ES-I3 (cell line): Measurements from ENCODE around the gene ANKRD55.
"Not testable (repeated sequence)": the region's sequence is repeated elsewhere in the genome, so short reads cannot be mapped to it uniquely, and the experiment has no call there.

Source experiments
- H3K36me3 ChIP-seq: 2 replicates; pipeline ENCODE4 v1.6.1; 2013; ENCODE audit warnings: mild to moderate bottlenecking, low read length, control low read depth, moderate library complexity; ENCODE audit not compliant: insufficient read depth
- H3K4me1 ChIP-seq: 2 replicates; pipeline ENCODE4 v1.6.1; 2013; ENCODE audit warnings: mild to moderate bottlenecking, control low read depth, low read length; ENCODE audit not compliant: insufficient read depth
- H3K9ac ChIP-seq: 2 replicates; pipeline ENCODE4 v1.6.1; 2013; ENCODE audit warnings: low read depth, mild to moderate bottlenecking, low read length, moderate library complexity
- H3K9me3 ChIP-seq: 2 replicates; pipeline ENCODE4 v1.6.1; 2013; ENCODE audit warnings: mild to moderate bottlenecking, low read length, moderate library complexity; ENCODE audit not compliant: control insufficient read depth, insufficient read depth

ANKRD55 gene

DNA sequence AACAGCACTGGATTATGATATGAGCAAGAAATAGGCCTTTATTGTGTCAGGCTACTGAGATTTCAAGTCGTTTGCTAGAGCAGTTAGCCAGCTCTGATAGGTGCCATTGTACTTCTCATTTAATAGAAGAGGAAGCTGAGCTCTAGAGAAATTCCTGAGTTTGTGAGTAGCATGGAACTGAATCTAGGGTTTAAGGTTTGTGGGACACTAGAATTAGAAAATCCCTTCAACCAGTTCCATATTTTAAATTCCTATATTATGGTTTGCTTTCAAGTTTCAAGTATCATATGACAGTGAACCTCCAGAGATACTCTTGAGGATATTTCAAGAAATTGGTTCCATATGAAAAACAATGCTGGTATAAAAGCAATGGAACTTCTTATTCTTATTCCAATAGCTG lies 87.6 kb downstream of the ANKRD55 start:
- H3K36me3 ChIP-seq, result no peaks in the 10 kb centered on the region
- no peaks in the 10 kb centered on the region; the same call in 1 of the 2 replicates for H3K4me1 ChIP-seq
- no peak overlapping the region for H3K9ac ChIP-seq
- no peaks in the 10 kb centered on the region for H3K9me3 ChIP-seq

DNA sequence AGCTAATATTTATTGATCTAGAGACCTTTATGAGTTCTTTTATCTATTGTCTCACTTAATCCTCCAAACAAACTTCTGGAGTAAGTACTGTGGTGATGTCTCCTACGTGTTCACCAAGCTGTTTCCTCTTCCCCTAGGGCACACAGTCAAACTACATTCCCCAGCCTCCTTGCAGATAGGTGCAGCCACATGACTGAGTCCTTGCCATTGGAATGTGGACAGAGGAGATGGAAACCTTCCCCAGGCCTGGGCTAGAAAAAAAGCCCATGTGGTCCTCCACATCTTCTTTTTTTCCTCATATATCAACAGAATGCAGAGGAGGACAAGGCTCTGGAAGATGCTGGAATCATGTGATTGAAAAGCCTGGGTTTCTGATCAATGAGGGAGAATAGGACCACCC lies 88.0 kb downstream of the ANKRD55 start:
- Histone ChIP-seq H3K36me3 (no peaks in the 10 kb centered on the region), H3K4me1 (no peaks in the 10 kb centered on the region; the same call in 1 of the 2 replicates), H3K9ac (no peak overlapping the region), H3K9me3 (no peaks in the 10 kb centered on the region)

DNA sequence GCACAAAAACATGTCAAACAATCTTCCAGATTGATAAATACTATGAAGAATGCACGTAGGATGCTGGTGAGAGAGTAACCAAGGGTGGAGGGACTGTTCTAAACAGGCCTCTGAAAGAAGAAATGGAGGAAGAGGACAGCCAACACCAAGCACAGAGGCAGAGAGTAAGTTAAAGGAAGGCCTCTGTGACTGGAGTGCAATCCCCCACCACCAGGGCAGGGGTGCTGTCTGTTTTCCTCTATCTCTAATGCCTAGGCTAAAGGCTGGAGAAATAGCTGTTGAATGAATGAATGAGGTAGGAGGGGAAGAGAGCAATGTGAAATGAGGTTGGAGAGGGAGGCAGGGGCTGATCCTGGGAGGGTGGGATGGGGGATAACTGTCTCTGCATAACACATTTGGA lies 88.9 kb downstream of the ANKRD55 start:
- H3K9ac ChIP-seq, result no peak overlapping the region
- H3K4me1 ChIP-seq, result no peaks in the 10 kb centered on the region; the same call in 1 of the 2 replicates

DNA sequence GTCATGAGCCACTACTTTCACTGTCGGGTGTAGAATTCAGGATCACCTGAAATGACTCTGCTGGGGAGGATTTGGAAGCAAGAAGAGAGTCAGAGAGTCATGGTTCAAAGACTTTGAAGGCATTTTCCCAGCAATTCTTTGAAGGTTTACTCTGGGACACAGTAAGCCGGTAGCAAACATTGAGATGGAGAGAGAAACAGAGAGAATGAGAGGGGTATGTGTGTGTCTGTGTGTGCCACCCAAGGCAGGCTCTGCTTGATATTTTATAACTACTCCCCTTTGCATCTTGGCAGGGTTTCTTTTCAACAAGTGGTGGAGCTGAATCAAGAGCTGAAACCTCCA lies 89.8 kb downstream of the ANKRD55 start:
- H3K9ac ChIP-seq, result no peak overlapping the region

More for the DNA sequence above, 88.9 kb downstream of the ANKRD55 start:
- Histone ChIP-seq H3K9me3 (no peaks in the 10 kb centered on the region), H3K36me3 (no peaks in the 10 kb centered on the region)

GRCh38 chr5:56142614-56143372 lies 90.3 kb downstream of the ANKRD55 start:
- no peaks in the 10 kb centered on the region for H3K9me3 ChIP-seq
- H3K9ac ChIP-seq, result no peak overlapping the region
- no peaks in the 10 kb centered on the region; the same call in 1 of the 2 replicates for H3K4me1 ChIP-seq
- no peaks in the 10 kb centered on the region for H3K36me3 ChIP-seq

More for the DNA sequence above, 89.8 kb downstream of the ANKRD55 start:
- Histone ChIP-seq H3K9me3 (no peaks in the 10 kb centered on the region), H3K4me1 (no peaks in the 10 kb centered on the region; the same call in 1 of the 2 replicates), H3K36me3 (no peaks in the 10 kb centered on the region)

GRCh38 chr5:56142233-56142613 lies 90.9 kb downstream of the ANKRD55 start:
- no peaks in the 10 kb centered on the region for H3K36me3 ChIP-seq
- no peak overlapping the region for H3K9ac ChIP-seq
- no peaks in the 10 kb centered on the region; the same call in 1 of the 2 replicates for H3K4me1 ChIP-seq
- no peaks in the 10 kb centered on the region for H3K9me3 ChIP-seq

- Histone ChIP-seq H3K4me1 (no peaks in the 10 kb centered on the region; the same call in 1 of the 2 replicates), H3K36me3 (no peaks in the 10 kb centered on the region), H3K9me3 (no peaks in the 10 kb centered on the region), H3K9ac (no peak overlapping the region)
Observed at GRCh38 chr5:56140073-56140472, 93.1 kb downstream of the ANKRD55 start.

DNA sequence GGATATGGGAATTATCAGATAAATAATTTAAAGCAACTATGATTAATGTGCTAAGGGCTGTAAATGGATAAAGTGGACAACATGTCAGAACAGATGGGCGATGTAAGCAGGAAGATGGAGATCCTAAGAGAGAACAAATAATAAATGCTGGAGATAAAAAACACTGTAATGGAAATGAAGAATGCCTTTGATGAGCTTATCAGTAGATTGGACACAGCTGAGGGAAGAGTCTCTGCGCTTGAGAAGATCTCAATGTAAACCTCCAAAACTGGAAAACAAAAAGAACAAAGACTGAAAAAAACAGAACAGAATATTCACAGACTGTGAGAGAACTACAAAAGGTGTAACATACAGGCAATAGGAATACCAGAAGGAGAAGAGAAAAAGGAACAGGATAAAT lies 102.5 kb downstream of the ANKRD55 start:
- peaks cover 5% of the 10 kb centered on the region; the same call in 1 of the 2 replicates for H3K4me1 ChIP-seq
- no peaks in the 10 kb centered on the region for H3K36me3 ChIP-seq
- H3K9ac ChIP-seq, result no peak overlapping the region
- H3K9me3 ChIP-seq, result no peaks in the 10 kb centered on the region

GRCh38 chr5:56129288-56129687 lies 103.8 kb downstream of the ANKRD55 start:
- no peak overlapping the region for H3K9ac ChIP-seq
- H3K4me1 ChIP-seq, result peaks cover 5% of the 10 kb centered on the region; the same call in 1 of the 2 replicates
- no peaks in the 10 kb centered on the region for H3K9me3 ChIP-seq
- H3K36me3 ChIP-seq, result no peaks in the 10 kb centered on the region

DNA sequence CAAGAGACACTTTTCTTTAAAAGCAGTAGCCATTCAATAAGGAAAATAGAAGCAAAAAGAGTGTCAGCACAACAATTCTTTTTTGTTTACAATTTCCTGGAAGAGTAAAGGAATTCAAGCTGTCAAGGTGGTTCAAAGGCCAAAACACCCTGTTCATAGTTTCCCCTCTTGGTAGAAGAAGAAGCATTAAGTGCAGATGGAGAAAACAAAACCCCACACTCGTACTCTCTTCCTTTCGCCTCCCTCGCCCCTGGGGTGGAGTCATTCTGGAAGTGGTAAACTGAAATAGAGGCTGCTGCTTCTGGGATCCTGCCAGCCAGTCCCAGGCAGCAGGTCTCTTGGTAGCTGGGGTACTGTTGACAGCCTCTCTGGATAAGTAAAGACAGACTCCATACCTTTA lies 105.0 kb downstream of the ANKRD55 start:
- Histone ChIP-seq H3K9me3 (no peaks in the 10 kb centered on the region), H3K36me3 (no peaks in the 10 kb centered on the region), H3K4me1 (peaks cover 15% of the 10 kb centered on the region), H3K9ac (no peak overlapping the region)

DNA sequence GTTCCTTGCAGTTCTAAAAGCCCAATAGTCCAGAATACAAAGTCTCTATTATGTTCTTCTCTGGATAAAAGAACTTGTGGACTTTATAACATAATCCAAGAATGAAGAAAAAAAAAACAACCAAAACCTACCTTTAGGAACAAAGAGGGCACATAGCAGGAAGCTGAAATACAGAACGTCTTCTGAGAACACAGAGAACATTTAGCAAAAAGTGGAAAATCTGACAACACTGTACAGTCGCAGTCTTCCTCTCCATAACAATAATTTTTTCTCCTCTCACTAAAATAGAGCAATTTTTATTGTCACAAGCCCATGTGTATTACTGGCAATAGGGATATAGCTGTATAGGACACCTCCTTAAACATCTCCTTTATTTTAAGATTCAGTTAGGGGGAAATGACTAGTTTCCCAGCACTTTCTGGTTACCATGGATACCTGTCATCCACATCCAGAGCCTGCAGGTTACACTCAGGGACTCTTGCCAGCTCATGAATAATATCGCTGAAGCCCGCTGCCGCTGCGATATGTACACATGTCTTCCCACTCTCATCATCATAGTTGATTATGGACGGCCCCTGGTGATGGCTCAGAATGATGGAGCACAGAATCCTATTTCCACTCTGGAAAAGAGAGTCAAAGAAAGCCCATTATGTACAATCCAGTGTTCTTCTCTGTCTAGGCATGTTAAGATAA lies 106.5 kb downstream of the ANKRD55 start:
- Histone ChIP-seq H3K4me1 (peaks cover 15% of the 10 kb centered on the region), H3K9me3 (no peaks in the 10 kb centered on the region), H3K36me3 (no peaks in the 10 kb centered on the region), H3K9ac (no peak overlapping the region)

DNA sequence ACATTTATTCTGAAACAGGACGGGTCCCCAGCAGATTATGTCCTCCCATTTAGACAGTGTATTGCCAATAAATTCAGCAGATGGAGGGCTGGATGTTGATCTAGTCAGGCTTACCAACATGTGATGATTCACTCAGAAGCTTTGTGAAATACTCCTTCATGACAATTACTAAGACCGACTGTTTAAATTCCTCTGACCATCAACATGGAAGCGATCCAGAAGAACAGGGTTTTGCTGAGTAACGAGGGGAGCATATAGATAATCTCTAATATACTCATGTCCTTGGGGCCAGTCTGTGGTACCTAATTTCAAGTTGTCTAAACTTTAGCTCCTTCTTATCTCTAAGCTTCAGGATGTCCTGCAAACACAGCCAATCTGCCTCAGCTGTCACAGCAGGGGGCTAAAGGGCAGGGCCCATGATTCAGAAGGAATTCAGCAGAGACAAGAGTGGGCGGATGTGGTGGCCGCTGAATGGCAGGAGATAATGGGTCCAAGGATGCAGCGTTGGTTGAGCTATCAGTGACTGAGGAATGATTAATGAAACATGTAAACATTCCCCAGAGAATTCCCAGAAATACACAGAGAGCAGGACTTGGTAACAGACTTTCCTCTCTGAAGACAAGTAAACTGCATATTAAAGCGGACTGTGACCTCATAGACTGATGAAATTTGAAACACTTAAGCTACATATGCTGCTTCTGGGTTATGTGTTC lies 109.4 kb downstream of the ANKRD55 start:
- Histone ChIP-seq H3K36me3 (no peaks in the 10 kb centered on the region), H3K9ac (no peak overlapping the region), H3K4me1 (peaks cover 15% of the 10 kb centered on the region), H3K9me3 (0 out of 2 replicates have a peak, but pooled peaks cover 3% of the 10 kb centered on the region)

DNA sequence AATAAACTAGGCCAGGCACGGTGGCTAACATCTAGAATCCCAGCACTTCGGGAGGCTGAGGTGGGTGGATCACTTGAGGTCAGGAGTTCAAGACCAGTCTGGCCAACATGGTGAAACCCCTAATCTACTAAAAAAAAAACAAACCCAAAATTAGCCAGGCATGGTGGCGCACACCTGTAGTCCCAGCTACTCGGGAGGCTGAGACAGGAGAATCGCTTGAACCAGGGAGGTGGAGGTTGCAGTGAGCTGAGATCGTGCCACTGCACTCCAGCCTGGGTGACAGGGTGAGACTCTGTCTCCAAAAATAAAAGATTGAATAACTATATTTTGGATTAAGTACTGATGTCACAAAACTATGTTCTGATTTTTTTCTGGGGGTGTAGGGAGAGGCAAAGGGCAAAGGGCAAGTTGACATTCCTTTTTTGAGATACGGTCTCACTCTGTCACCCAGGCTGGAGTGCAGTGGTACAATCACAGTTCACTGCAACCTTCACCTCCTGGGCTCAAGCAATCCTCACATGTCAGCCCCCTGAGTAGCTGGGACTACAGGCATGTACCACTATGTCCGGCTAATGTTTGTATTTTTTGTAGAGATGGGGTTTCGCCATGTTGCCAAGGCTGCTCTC lies 110.7 kb downstream of the ANKRD55 start:
- H3K36me3 ChIP-seq, H3K9me3 ChIP-seq, H3K4me1 ChIP-seq, H3K9ac ChIP-seq: not testable (repeated sequence)

DNA sequence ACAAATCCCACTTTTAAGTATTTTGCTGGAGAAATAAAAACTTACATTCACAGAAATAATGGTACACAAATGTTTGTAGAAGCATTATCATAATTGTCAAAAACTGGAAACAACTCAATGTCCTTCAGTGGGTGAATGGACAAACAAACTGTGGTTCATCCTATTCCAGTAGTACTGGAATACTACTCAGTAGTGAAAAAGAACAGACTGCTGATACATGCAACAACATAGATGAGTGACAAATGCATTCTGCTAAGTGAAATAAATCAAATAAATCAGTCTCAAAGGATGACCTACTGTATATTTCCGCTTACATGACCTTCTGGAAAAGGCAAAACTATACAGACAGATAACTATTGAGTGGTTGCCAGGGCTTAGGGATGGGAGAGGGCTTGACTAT lies 114.1 kb downstream of the ANKRD55 start:
- H3K36me3 ChIP-seq, result no peaks in the 10 kb centered on the region
- H3K4me1 ChIP-seq, result peaks cover 7% of the 10 kb centered on the region
- 0 out of 2 replicates have a peak, but pooled peaks cover 3% of the 10 kb centered on the region for H3K9me3 ChIP-seq
- H3K9ac ChIP-seq, result no peak overlapping the region
